HG02840 (cell line): ENCODE results near the gene ZNF581.

Experiments
- ATAC-seq: cut with Tn5 transposase; IDR thresholded peaks from one replicate; pipeline ENCODE4 v1.9.1; 2021; ENCODE audit warnings: mild to moderate bottlenecking, moderate library complexity, moderate number of reproducible peaks; ENCODE audit not compliant: unreplicated experiment, low FRiP score

The ZNF581 gene

GRCh38 chr19:55646889-55647731 is 3.7 kb downstream of the ZNF581 start:
- ATAC-seq: no peak

- no peak for ATAC-seq
Observed at GRCh38 chr19:55647732-55648584, 4.5 kb downstream of the ZNF581 start, which contains the start of gene CCDC106. CCDC106 (plus strand) TSS chr19:55648212; CDS start chr19:55649047, 835 bp downstream.

- no peak for ATAC-seq
Observed at GRCh38 chr19:55648585-55649267, 5.3 kb downstream of the ZNF581 start.

GRCh38 chr19:55649268-55650125 is 6.0 kb downstream of the ZNF581 start:
- ATAC-seq: no peak

GRCh38 chr19:55650126-55650557 is 6.7 kb downstream of the ZNF581 start:
- no peak for ATAC-seq

- no peak for ATAC-seq
Observed at GRCh38 chr19:55650602-55651230, 7.3 kb downstream of the ZNF581 start.

- ATAC-seq: no peak
Observed at GRCh38 chr19:55651236-55651635, 7.8 kb downstream of the ZNF581 start.

GRCh38 chr19:55652311-55653128 is 9.1 kb downstream of the ZNF581 start:
- ATAC-seq: no peak

GRCh38 chr19:55653651-55654322 is 10.3 kb downstream of the ZNF581 start:
- ATAC-seq: peak; percentile 40

GRCh38 chr19:55654323-55654867 is 10.9 kb downstream of the ZNF581 start:
- ATAC-seq: peak; percentile 55

- ATAC-seq: peak; percentile 38
Observed at GRCh38 chr19:55654868-55655647, 11.6 kb downstream of the ZNF581 start, which contains the start of gene U2AF2. U2AF2 (plus strand) TSS chr19:55655035; CDS start chr19:55655105, 70 bp downstream.

GRCh38 chr19:55655648-55656040 is 12.2 kb downstream of the ZNF581 start:
- ATAC-seq: no peak

GRCh38 chr19:55656552-55656951 is 13.1 kb downstream of the ZNF581 start:
- no peak for ATAC-seq

- no peak for ATAC-seq
Observed at GRCh38 chr19:55656988-55657747, 13.7 kb downstream of the ZNF581 start.

- no peak for ATAC-seq
Observed at GRCh38 chr19:55658846-55659459, 15.5 kb downstream of the ZNF581 start.

GRCh38 chr19:55659822-55660221 is 16.4 kb downstream of the ZNF581 start:
- ATAC-seq: no peak
